NCI-H2227 (cell line): Measurements from ENCODE around the gene GLB1L3.
"Not testable (repeated sequence)": the region's sequence is repeated elsewhere in the genome, so short reads cannot be mapped to it uniquely, and the experiment has no call there.

ENCODE experiments used
- DNase-seq: peaks from one replicate; lab custom pipeline; 2025; ENCODE audit not compliant: unreplicated experiment; lab: John Stamatoyannopoulos, UW

Gene GLB1L3

GRCh38 chr11:134340354-134340964 is 64.3 kb downstream of the GLB1L3 start:
- DNase-seq: no peak

- DNase-seq: no peak
Measured at GRCh38 chr11:134341805-134342571, 65.8 kb downstream of the GLB1L3 start.

- DNase-seq: no peak
Measured at GRCh38 chr11:134342572-134343340, 66.6 kb downstream of the GLB1L3 start.

- DNase-seq: no peak
Measured at GRCh38 chr11:134343646-134344045, 67.5 kb downstream of the GLB1L3 start.

- DNase-seq: not testable (repeated sequence)
Measured at GRCh38 chr11:134344497-134345236, 68.5 kb downstream of the GLB1L3 start.

- DNase-seq: no peak
Measured at GRCh38 chr11:134345237-134345550, 69.0 kb downstream of the GLB1L3 start.

GRCh38 chr11:134346101-134346975 is 70.2 kb downstream of the GLB1L3 start:
- no peak for DNase-seq

GRCh38 chr11:134346976-134347350 is 70.8 kb downstream of the GLB1L3 start:
- DNase-seq: no peak

GRCh38 chr11:134347441-134347840 is 71.3 kb downstream of the GLB1L3 start:
- DNase-seq: no peak

- DNase-seq: no peak
Measured at GRCh38 chr11:134349109-134349801, 73.1 kb downstream of the GLB1L3 start.

- DNase-seq: no peak
Measured at GRCh38 chr11:134349802-134350355, 73.7 kb downstream of the GLB1L3 start.

- DNase-seq: no peak
Measured at GRCh38 chr11:134350381-134350780, 74.2 kb downstream of the GLB1L3 start.

GRCh38 chr11:134352111-134352510 is 75.9 kb downstream of the GLB1L3 start:
- no peak for DNase-seq

GRCh38 chr11:134355136-134355535 is 79.0 kb downstream of the GLB1L3 start:
- no peak for DNase-seq

- DNase-seq: no peak
Measured at GRCh38 chr11:134355656-134356055, 79.5 kb downstream of the GLB1L3 start.

GRCh38 chr11:134356656-134357544 is 80.7 kb downstream of the GLB1L3 start:
- no peak for DNase-seq

GRCh38 chr11:134357545-134357839 is 81.3 kb downstream of the GLB1L3 start:
- no peak for DNase-seq

- DNase-seq: no peak
Measured at GRCh38 chr11:134358165-134358855, 82.1 kb downstream of the GLB1L3 start.
